HG03469 (cell line): ENCODE results near the gene HEPH.
"Not testable (repeated sequence)": the region's sequence is repeated elsewhere in the genome, so short reads cannot be mapped to it uniquely, and the experiment has no call there.

Experiments used
- ATAC-seq: cut with Tn5 transposase; IDR thresholded peaks from one replicate; pipeline ENCODE4 v1.9.1; 2021; ENCODE audit warnings: mild to moderate bottlenecking, moderate library complexity, moderate number of reproducible peaks; ENCODE audit not compliant: unreplicated experiment

Gene HEPH

GRCh38 chrX:66200855-66201795 lies 37.1 kb downstream of the HEPH start:
- no peak for ATAC-seq

GRCh38 chrX:66203114-66203513 lies 39.1 kb downstream of the HEPH start:
- ATAC-seq: no peak

GRCh38 chrX:66221856-66222255 lies 57.8 kb downstream of the HEPH start:
- ATAC-seq: no peak

- no peak for ATAC-seq
These were observed 68.2 kb downstream of the HEPH start for GRCh38 chrX:66232296-66232695.

- ATAC-seq: no peak
These were observed 69.2 kb downstream of the HEPH start for GRCh38 chrX:66233209-66233608.

GRCh38 chrX:66233904-66234303 lies 69.9 kb downstream of the HEPH start:
- not testable (repeated sequence) for ATAC-seq

- no peak for ATAC-seq
These were observed 91.4 kb downstream of the HEPH start for GRCh38 chrX:66255359-66255967.

GRCh38 chrX:66262807-66263206 lies 98.8 kb downstream of the HEPH start:
- no peak for ATAC-seq
